ENCODE results near the gene KRTAP12-2.

The KRTAP12-2 gene

DNA sequence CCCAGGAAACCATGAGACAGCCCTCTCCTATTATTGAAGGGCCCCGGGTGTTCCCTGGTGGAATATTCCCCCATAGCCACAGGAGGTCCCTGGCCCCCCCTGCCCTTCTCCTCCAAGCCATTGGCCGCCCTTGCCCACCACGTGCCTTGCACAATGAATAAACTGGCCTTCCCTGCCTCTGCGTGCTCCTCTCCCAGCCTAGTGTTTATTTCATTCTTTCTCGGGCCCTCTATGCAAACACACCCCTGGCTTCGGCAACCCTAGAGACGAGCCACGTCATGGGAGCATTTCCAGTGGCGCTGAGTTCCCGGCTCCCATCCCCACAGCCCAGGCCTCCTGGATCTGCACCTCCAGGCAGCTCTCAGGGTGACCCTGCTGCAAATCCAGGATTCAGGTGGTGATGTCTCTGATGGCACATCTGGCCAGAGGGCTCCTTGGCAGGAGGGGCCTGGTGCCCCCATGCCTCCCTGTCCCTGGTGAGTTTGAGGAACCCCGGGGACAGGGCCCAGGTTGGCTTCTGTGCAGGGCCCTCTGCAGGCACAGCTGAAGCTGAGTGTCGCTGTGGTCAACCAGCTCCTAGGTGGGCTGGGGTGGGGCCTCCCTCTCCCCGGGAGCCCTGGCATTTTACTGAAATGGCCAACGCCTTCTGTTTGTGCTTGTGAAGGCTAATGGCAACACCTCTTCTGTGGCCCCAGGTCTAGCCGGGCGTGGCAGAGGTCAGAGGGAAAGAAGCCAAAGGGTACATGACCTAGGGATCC lies 36.4 kb upstream of the KRTAP12-2 start:
- DNase-seq (ENCODE audit: low read depth, low spot score): no peak
- CTCF ChIA-PET: interaction anchor here (1.2 kb wide), 1 partner anchor 10 kb away, joined by 3 read pairs; no protein-coding TSS in a partner anchor
- TF ChIP-seq, protein P1, sequence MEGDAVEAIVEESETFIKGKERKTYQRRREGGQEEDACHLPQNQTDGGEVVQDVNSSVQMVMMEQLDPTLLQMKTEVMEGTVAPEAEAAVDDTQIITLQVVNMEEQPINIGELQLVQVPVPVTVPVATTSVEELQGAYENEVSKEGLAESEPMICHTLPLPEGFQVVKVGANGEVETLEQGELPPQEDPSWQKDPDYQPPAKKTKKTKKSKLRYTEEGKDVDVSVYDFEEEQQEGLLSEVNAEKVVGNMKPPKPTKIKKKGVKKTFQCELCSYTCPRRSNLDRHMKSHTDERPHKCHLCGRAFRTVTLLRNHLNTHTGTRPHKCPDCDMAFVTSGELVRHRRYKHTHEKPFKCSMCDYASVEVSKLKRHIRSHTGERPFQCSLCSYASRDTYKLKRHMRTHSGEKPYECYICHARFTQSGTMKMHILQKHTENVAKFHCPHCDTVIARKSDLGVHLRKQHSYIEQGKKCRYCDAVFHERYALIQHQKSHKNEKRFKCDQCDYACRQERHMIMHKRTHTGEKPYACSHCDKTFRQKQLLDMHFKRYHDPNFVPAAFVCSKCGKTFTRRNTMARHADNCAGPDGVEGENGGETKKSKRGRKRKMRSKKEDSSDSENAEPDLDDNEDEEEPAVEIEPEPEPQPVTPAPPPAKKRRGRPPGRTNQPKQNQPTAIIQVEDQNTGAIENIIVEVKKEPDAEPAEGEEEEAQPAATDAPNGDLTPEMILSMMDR (IDR thresholded peaks at IDR 0.05; ENCODE audit: insufficient read depth, low read length, missing control alignments): no peak
- POLR2A ChIA-PET: no interaction called here
- no peak overlapping the region for H3K4me3 ChIP-seq (ENCODE audit: low read depth, low read length)

DNA sequence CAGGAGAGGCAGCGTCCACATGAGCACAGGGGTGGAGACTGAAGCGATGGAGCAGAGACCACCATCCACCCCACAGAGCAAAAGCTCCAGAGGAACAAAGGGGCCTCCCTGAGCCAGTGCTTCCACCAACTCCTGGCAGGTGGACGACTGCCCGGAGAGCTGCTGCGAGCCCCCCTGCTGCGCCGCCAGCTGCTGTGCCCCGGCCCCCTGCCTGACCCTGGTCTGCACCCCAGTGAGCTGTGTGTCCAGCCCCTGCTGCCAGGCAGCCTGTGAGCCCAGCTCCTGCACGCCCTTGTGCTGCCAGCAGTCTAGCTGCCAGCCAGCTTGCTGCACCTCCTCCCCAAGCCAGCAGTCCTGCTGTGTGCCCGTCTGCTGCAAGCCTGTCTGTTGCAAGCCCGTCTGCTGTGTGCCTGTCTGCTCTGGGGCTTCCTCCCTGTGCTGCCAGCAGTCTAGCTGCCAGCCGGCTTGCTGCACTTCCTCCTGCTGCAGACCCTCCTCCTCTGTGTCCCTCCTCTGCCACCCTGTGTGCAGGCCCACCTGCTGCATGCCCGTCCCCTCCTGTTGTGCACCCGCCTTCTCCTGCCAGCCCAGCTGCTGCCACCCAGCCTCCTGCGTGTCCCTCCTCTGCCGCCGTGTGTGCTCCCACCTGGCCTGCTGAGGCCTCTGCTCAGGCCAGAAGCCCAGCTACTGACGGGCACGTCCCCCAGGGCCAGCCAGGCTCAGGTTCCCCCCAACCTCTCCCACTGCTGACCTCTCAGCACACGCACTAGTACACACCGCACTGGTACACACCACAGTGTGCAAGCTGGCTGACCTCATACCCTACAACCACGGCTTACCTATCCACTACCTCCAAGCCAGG lies 35.6 kb upstream of the KRTAP12-2 start:
- TF ChIP-seq, protein P1 (IDR thresholded peaks at IDR 0.05; ENCODE audit: insufficient read depth, low read length, missing control alignments): no peak
- H3K4me3 ChIP-seq (ENCODE audit: low read depth, low read length): no peak overlapping the region
- CTCF ChIA-PET: interaction anchor here (1.2 kb wide), 1 partner anchor 9 kb away, joined by 3 read pairs; no protein-coding TSS in a partner anchor
- DNase-seq (ENCODE audit: low read depth, low spot score): no peak
- POLR2A ChIA-PET: no interaction called here

GRCh38 chr21:44701541-44701940 lies 34.8 kb upstream of the KRTAP12-2 start:
- TF ChIP-seq, protein P1 (IDR thresholded peaks at IDR 0.05; ENCODE audit: insufficient read depth, low read length, missing control alignments): no peak
- DNase-seq (ENCODE audit: low read depth, low spot score): no peak
- H3K4me3 ChIP-seq (ENCODE audit: low read depth, low read length): no peak overlapping the region
- CTCF ChIA-PET: interaction anchor here (1.2 kb wide), 1 partner anchor 8 kb away, joined by 3 read pairs; no protein-coding TSS in a partner anchor
- POLR2A ChIA-PET: no interaction called here

DNA sequence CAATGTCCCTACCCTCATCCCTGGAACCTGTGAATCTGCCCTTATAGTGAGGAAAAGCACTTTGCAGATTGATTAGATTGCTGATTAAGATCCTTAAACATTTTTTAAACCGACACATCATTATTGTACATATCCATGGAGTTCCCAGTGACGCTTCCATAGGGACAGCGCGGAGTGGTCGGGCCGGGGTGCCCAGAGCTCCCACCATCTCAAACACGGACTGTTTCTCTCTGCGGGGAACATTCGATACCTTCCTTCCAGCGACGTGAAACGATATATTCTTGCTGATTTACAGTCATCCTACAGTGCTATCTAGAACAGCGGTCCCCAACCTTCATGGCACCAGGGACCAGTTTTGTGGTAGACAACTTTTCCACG lies 34.3 kb upstream of the KRTAP12-2 start:
- TF ChIP-seq, protein P1 (IDR thresholded peaks at IDR 0.05; ENCODE audit: insufficient read depth, low read length, missing control alignments): no peak
- H3K4me3 ChIP-seq (ENCODE audit: low read depth, low read length): no peak overlapping the region
- ChIA-PET POLR2A (no interaction called here), CTCF (no interaction called here)
- DNase-seq (ENCODE audit: low read depth, low spot score): no peak

- ChIA-PET CTCF (no interaction called here), POLR2A (no interaction called here)
- no peak overlapping the region for H3K4me3 ChIP-seq (ENCODE audit: low read depth, low read length)
- TF ChIP-seq, protein P1 (IDR thresholded peaks at IDR 0.05; ENCODE audit: insufficient read depth, low read length, missing control alignments): no peak
- DNase-seq (ENCODE audit: low read depth, low spot score): no peak
These were observed 33.6 kb upstream of the KRTAP12-2 start for GRCh38 chr21:44700101-44701022.
